SU-DHL-6 (cell line): ENCODE data around the gene POLRMT.

Experiments
- H2AFZ ChIP-seq: fragments of 200-600 bp; sonication (generic); 2 replicates; pipeline ENCODE4 v1.6.1; 2014; ENCODE audit warnings: low read depth, mild to moderate bottlenecking, moderate library complexity, mixed read lengths, antibody characterized with exemption, low read length; ENCODE audit not compliant: severe bottlenecking
- H3F3A ChIP-seq: fragments of 200-600 bp; shearing (Covaris generic); 2 replicates; pipeline ENCODE4 v1.6.0; 2016; ENCODE audit warnings: antibody characterized with exemption, mild to moderate bottlenecking; ENCODE audit not compliant: insufficient read depth
- H3K27ac ChIP-seq: fragments of 200-600 bp; sonication (generic); 2 replicates; pipeline ENCODE4 v1.5.1; 2016; ENCODE audit warnings: low read depth, mild to moderate bottlenecking, low read length, moderate library complexity, mixed read lengths
- H3K27me3 ChIP-seq: fragments of 200-600 bp; sonication (generic), shearing (Covaris generic); 2 replicates; pipeline ENCODE4 v1.6.0; 2014; ENCODE audit warnings: mild to moderate bottlenecking, low read length
- H3K36me3 ChIP-seq: fragments of 200-600 bp; sonication (generic); 2 replicates; pipeline ENCODE4 v1.6.1; 2014; ENCODE audit warnings: mild to moderate bottlenecking, low read length, mixed read lengths
- H3K4me2 ChIP-seq: fragments of 300-600, 200-600 bp; shearing (Covaris generic), sonication (generic); 2 replicates; pipeline ENCODE4 v1.6.0; 2014; ENCODE audit warnings: low read length, low read depth, mild to moderate bottlenecking; ENCODE audit not compliant: poor library complexity, severe bottlenecking
- H3K4me3 ChIP-seq: fragments of 200-600 bp; sonication (generic); 2 replicates; pipeline ENCODE4 v1.5.1; 2014; ENCODE audit warnings: antibody characterized with exemption, low read length, mild to moderate bottlenecking, mixed read lengths; ENCODE audit not compliant: insufficient read depth, poor library complexity, severe bottlenecking
- H3K79me2 ChIP-seq: fragments of 200-600 bp; sonication (generic); 2 replicates; pipeline ENCODE4 v1.6.1; 2014; ENCODE audit warnings: mild to moderate bottlenecking, low read length, moderate library complexity; ENCODE audit not compliant: insufficient read depth
- H3K9ac ChIP-seq: fragments of 200-600 bp; sonication (generic); 2 replicates; pipeline ENCODE4 v1.7.0; 2014; ENCODE audit warnings: mild to moderate bottlenecking, low read length
- H3K9me2 ChIP-seq: fragments of 200-600 bp; sonication (generic); replicated peaks from 2 replicates; pipeline ENCODE4 v1.6.1; 2014; ENCODE audit warnings: low read length; ENCODE audit not compliant: insufficient read depth
- H3K9me3 ChIP-seq: fragments of 200-600 bp; sonication (generic); 2 replicates; pipeline ENCODE4 v1.6.1; 2014; ENCODE audit warnings: low read length, mixed read lengths; ENCODE audit not compliant: insufficient read depth
- H4K20me1 ChIP-seq: fragments of 200-600 bp; sonication (generic); 2 replicates; pipeline ENCODE4 v1.6.1; 2014; ENCODE audit warnings: low read depth, mild to moderate bottlenecking, antibody characterized with exemption, low read length, moderate library complexity, mixed read lengths
- EZH2phosphoT487 ChIP-seq: fragments of 200-600 bp; sonication (generic), shearing (Covaris generic); conservative IDR thresholded peaks from 2 replicates; pipeline ENCODE4 v1.6.1; 2018; ENCODE audit warnings: mild to moderate bottlenecking, antibody characterized with exemption, low read length, moderate library complexity, mixed read lengths
- TF ChIP-seq, protein P1 (sequence below): fragments of 200-600 bp; sonication (generic); IDR thresholded peaks from one replicate; pipeline ENCODE4 v1.5.1; 2017; ENCODE audit warnings: antibody characterized with exemption, mild to moderate bottlenecking, low read length, moderate library complexity; ENCODE audit not compliant: insufficient read depth, poor library complexity, severe bottlenecking

The POLRMT gene

DNA sequence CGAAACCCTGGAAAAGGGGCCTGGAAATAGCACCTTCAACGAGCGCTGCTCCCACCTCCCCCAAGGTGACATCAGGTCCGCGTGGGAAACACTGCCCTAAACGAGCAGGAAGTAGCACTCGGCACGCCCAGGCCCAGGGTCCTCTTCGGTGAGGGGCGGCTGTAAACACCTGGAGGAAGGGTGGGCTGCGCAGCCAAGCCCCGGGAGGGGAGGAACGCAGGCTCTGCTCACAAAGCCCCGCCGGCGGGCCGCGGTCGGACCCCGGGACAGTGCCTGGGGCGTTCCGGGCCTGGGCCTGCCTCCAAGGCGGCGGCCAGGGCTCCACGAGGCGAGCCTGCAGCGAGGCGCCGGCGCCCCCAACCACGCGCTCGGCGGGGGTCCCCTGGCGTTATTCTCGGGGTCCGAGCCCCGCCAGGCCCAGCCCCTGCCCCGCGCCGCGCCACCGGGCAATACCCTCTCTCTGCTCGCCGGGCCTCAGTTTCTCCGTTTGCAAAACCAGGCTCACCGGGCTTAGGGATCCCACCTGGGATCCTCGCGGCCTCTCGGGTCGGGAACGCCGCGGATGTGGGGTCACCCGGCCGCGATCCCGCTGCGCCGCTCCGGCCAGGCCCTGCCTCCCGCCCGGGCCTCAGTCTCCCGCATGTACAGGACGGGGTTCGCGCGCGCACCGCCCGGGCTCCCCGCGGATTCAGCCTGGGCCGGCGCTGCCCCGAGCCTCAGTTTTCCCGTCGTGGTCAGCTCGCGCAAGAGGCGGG lies 29.0 kb upstream of the POLRMT start:
- peak overlapping the region; percentile 98 for H3K9ac ChIP-seq
- H3K4me3 ChIP-seq: peak overlapping the region; percentile 77
- peaks cover 54% of the 10 kb centered on the region for H3K79me2 ChIP-seq
- no peaks in the 10 kb centered on the region for H3K36me3 ChIP-seq
- H3F3A ChIP-seq: peaks cover 21% of the 10 kb centered on the region
- TF ChIP-seq, protein P1, sequence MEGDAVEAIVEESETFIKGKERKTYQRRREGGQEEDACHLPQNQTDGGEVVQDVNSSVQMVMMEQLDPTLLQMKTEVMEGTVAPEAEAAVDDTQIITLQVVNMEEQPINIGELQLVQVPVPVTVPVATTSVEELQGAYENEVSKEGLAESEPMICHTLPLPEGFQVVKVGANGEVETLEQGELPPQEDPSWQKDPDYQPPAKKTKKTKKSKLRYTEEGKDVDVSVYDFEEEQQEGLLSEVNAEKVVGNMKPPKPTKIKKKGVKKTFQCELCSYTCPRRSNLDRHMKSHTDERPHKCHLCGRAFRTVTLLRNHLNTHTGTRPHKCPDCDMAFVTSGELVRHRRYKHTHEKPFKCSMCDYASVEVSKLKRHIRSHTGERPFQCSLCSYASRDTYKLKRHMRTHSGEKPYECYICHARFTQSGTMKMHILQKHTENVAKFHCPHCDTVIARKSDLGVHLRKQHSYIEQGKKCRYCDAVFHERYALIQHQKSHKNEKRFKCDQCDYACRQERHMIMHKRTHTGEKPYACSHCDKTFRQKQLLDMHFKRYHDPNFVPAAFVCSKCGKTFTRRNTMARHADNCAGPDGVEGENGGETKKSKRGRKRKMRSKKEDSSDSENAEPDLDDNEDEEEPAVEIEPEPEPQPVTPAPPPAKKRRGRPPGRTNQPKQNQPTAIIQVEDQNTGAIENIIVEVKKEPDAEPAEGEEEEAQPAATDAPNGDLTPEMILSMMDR: no peak
- no peak for TF ChIP-seq EZH2phosphoT487
- peak overlapping the region; percentile 89 for H3K27ac ChIP-seq
- no peaks in the 10 kb centered on the region for H3K9me3 ChIP-seq
- peak overlapping the region; percentile 79 for H3K4me2 ChIP-seq
- H3K27me3 ChIP-seq: no peaks in the 10 kb centered on the region
- H4K20me1 ChIP-seq: peaks cover 4% of the 10 kb centered on the region; the same call in 1 of the 2 replicates
- no peaks in the 10 kb centered on the region for H3K9me2 ChIP-seq
- H2AFZ ChIP-seq: no peak overlapping the region

GRCh38 chr19:661427-662196 lies 28.3 kb upstream of the POLRMT start:
- Histone ChIP-seq H3K4me3 (peak overlapping the region; percentile 77), H3F3A (peaks cover 21% of the 10 kb centered on the region), H4K20me1 (peaks cover 4% of the 10 kb centered on the region; the same call in 1 of the 2 replicates), H3K36me3 (no peaks in the 10 kb centered on the region), H3K9me3 (no peaks in the 10 kb centered on the region), H3K9ac (peak overlapping the region; percentile 98), H3K79me2 (peaks cover 62% of the 10 kb centered on the region), H3K9me2 (no peaks in the 10 kb centered on the region), H2AFZ (no peak overlapping the region), H3K4me2 (peak overlapping the region; percentile 79), H3K27ac (peak overlapping the region; percentile 89), H3K27me3 (no peaks in the 10 kb centered on the region)
- no peak for TF ChIP-seq EZH2phosphoT487
- TF ChIP-seq, protein P1: no peak

GRCh38 chr19:660793-661426 lies 27.6 kb upstream of the POLRMT start:
- peaks cover 69% of the 10 kb centered on the region for H3K79me2 ChIP-seq
- H4K20me1 ChIP-seq: peaks cover 8% of the 10 kb centered on the region
- peak overlapping the region; percentile 89 for H3K27ac ChIP-seq
- peak overlapping the region; percentile 77 for H3K4me3 ChIP-seq
- no peaks in the 10 kb centered on the region for H3K9me2 ChIP-seq
- peaks cover 21% of the 10 kb centered on the region for H3F3A ChIP-seq
- peak overlapping the region; percentile 98 for H3K9ac ChIP-seq
- no peaks in the 10 kb centered on the region for H3K9me3 ChIP-seq
- TF ChIP-seq EZH2phosphoT487: no peak
- TF ChIP-seq, protein P1: no peak
- peak overlapping the region; percentile 79 for H3K4me2 ChIP-seq
- no peaks in the 10 kb centered on the region for H3K27me3 ChIP-seq
- no peaks in the 10 kb centered on the region for H3K36me3 ChIP-seq
- no peak overlapping the region for H2AFZ ChIP-seq
